Endothelial cell of umbilical vein (primary cell): Measurements from ENCODE around the gene ULK4. TPM values are rescaled to one million over a fixed set of nuclear protein-coding genes. Genes with fewer than 3 reads are reported as not detected.
"Not testable (repeated sequence)": the region's sequence is repeated elsewhere in the genome, so short reads cannot be mapped to it uniquely, and the experiment has no call there.

ENCODE experiments used
- BruUV-seq: library from RNA; stranded (reverse); fragments of 400-500 nt; replicated peaks from 2 replicates; lab custom pipeline; 2021; lab: Mats Ljungman, UMichigan
- CTCF ChIA-PET: fragments of 300-600, 350-600 bp; sonication (Branson Sonifier 250); formaldehyde crosslinking; loops from one replicate; lab custom pipeline; 2021; ENCODE audit warnings: antibody characterized with exemption, inconsistent platforms; lab: Charles Lee
- POLR2A ChIA-PET: fragments of 300-600, 350-600 bp; sonication (Branson Sonifier 250); formaldehyde crosslinking; loops from one replicate; lab custom pipeline; 2021; ENCODE audit warnings: antibody characterized with exemption, inconsistent platforms; lab: Charles Lee
- DNase-seq: peaks from one replicate; pipeline ENCODE4 v3.0.0-alpha.2; 2011; ENCODE audit warnings: low read depth, low spot score
- FAIRE-seq: peaks from 2 replicates; lab custom pipeline; 2011; peaks lifted over from hg19 to GRCh38; lab: Jason Lieb, UNC
- H2AFZ ChIP-seq: 2 replicates; pipeline ENCODE4 v1.6.0; 2012; ENCODE audit warnings: low read depth, low read length, control low read depth, inconsistent platforms
- H3K27ac ChIP-seq: 2 replicates; pipeline ENCODE4 v1.5.1; 2011; ENCODE audit warnings: low read depth, mild to moderate bottlenecking, control low read depth, low read length, moderate library complexity; ENCODE audit not compliant: insufficient read depth
- H3K27me3 ChIP-seq, 2 experiments: 2 replicates each; pipeline versions ENCODE4 v1.6.0 to v1.6.1; 2011; ENCODE audit warnings: low read length in 2 of 2, mixed read lengths in 1 of 2; ENCODE audit not compliant: control insufficient read depth in 2 of 2, insufficient read depth in 2 of 2
- H3K36me3 ChIP-seq, 2 experiments: 2 replicates in 1 of 2; 3 replicates in 1 of 2; pipeline ENCODE4 v1.5.1; 2011; ENCODE audit warnings: low read length in 2 of 2, mild to moderate bottlenecking in 1 of 2, moderate library complexity in 1 of 2; ENCODE audit not compliant: control insufficient read depth in 2 of 2, insufficient read depth in 2 of 2; ENCODE audit errors: extremely low read depth in 1 of 2
- H3K4me1 ChIP-seq: 3 replicates; pipeline ENCODE4 v1.5.1; 2011; ENCODE audit warnings: mild to moderate bottlenecking, low read length; ENCODE audit not compliant: control insufficient read depth, insufficient read depth; ENCODE audit errors: extremely low read depth
- H3K4me2 ChIP-seq: 2 replicates; pipeline ENCODE4 v1.6.1; 2011; ENCODE audit warnings: low read length, control low read depth, mixed read lengths; ENCODE audit not compliant: insufficient read depth
- H3K4me3 ChIP-seq, 3 experiments: fragments of 200-600 bp in 1 of 3; sonication (generic), shearing (Covaris generic) in 1 of 3; replicated peaks in 1 of 3; 2 replicates each; pipeline ENCODE4 v1.5.1; 2011 to 2016; ENCODE audit warnings: control low read depth in 3 of 3, low read length in 3 of 3, mild to moderate bottlenecking in 2 of 3, inconsistent platforms in 1 of 3, low read depth in 1 of 3, moderate library complexity in 1 of 3; ENCODE audit not compliant: insufficient read depth in 1 of 3
- H3K79me2 ChIP-seq: 2 replicates; pipeline ENCODE4 v1.6.0; 2012; ENCODE audit warnings: low read length, inconsistent platforms; ENCODE audit not compliant: control insufficient read depth, insufficient read depth
- H3K9ac ChIP-seq: replicated peaks from 2 replicates; pipeline ENCODE3; 2011; ENCODE audit warnings: low read length, control low read depth; ENCODE audit not compliant: insufficient read depth; ENCODE audit errors: extremely low read depth
- H3K9me1 ChIP-seq: replicated peaks from 3 replicates; pipeline ENCODE4 v1.6.0; 2011; ENCODE audit warnings: mild to moderate bottlenecking, low read length; ENCODE audit not compliant: control insufficient read depth, insufficient read depth; ENCODE audit errors: extremely low read depth
- H3K9me3 ChIP-seq: replicated peaks from 2 replicates; pipeline ENCODE4 v1.5.1; 2012; ENCODE audit warnings: low read length, inconsistent platforms; ENCODE audit not compliant: control insufficient read depth, insufficient read depth
- H4K20me1 ChIP-seq: replicated peaks from 2 replicates; pipeline ENCODE3; 2011; ENCODE audit warnings: mild to moderate bottlenecking, low read length; ENCODE audit not compliant: control insufficient read depth, insufficient read depth; ENCODE audit errors: extremely low read depth
- CTCF ChIP-seq, 2 donors: IDR thresholded peaks; 1 replicate in 1 of 2; 2 replicates in 1 of 2; pipeline ENCODE4 v1.5.1; 2011; ENCODE audit warnings: low read length in 2 of 2, mild to moderate bottlenecking in 2 of 2, moderate library complexity in 2 of 2, control low read depth in 1 of 2, inconsistent platforms in 1 of 2, low read depth in 1 of 2; ENCODE audit not compliant: insufficient read depth in 1 of 2; ENCODE audit errors: extremely low read depth in 1 of 2
- EZH2 ChIP-seq: IDR thresholded peaks from 2 replicates; pipeline ENCODE4 v1.6.1; 2012; ENCODE audit warnings: borderline replicate concordance, low read depth, mild to moderate bottlenecking, moderate library complexity, low read length, inconsistent platforms; ENCODE audit not compliant: severe bottlenecking
- FOS ChIP-seq: IDR thresholded peaks from 2 replicates; pipeline ENCODE4 v1.6.1; 2011; ENCODE audit warnings: mild to moderate bottlenecking, low read length, moderate library complexity, borderline replicate concordance; ENCODE audit not compliant: insufficient read depth
- GATA2 ChIP-seq: IDR thresholded peaks from 2 replicates; pipeline ENCODE4 v1.7.0; 2011; ENCODE audit warnings: low read depth, mild to moderate bottlenecking, moderate library complexity, mixed read lengths, low read length; ENCODE audit not compliant: insufficient read length, insufficient read depth
- JUN ChIP-seq: IDR thresholded peaks from 2 replicates; pipeline ENCODE4 v1.6.1; 2011; ENCODE audit warnings: borderline replicate concordance, low read depth; ENCODE audit not compliant: insufficient read length, insufficient read depth
- MAX ChIP-seq: IDR thresholded peaks from 2 replicates; pipeline ENCODE4 v1.6.1; 2011; ENCODE audit not compliant: insufficient read depth, insufficient read length
- MYC ChIP-seq: IDR thresholded peaks from one replicate; pipeline ENCODE4 v1.6.1; 2011; ENCODE audit warnings: mild to moderate bottlenecking, low read depth, low read length
- POLR2A ChIP-seq: IDR thresholded peaks from 2 replicates; pipeline ENCODE4 v1.6.1; 2012; ENCODE audit warnings: low read depth, mild to moderate bottlenecking, control low read depth, low read length
- POLR2AphosphoS5 ChIP-seq: IDR thresholded peaks from 2 replicates; pipeline ENCODE4 v1.6.1; 2012; ENCODE audit warnings: low read depth, mild to moderate bottlenecking, control low read depth, low read length, moderate library complexity; ENCODE audit not compliant: insufficient read depth
- dilution Hi-C: fragments of 300-500 bp; cut with MboI; formaldehyde crosslinking; loops from one replicate; pipeline ENCODE4 v1.15.0; 2019; ENCODE audit warnings: low sequenced_read_pairs; ENCODE audit not compliant: extremely low pct_ligation_motif_present
- intact Hi-C: fragments of 100-400 bp; cut with micrococcal nuclease; formaldehyde crosslinking; loops from one replicate; pipeline ENCODE4 v1.10.0; 2022
- polyA plus RNA-seq, 4 experiments: library from polyadenylated mRNA; depleted of rRNA in 3 of 4; stranded (reverse) in 3 of 4; unstranded in 1 of 4; fragments of >200 nt; gene quantifications; 2 replicates each; pipeline versions ENCODE4 v1.2.1 to v1.2.3, GENCODE V29; 2011 to 2012; ENCODE audit warnings: missing spikeins in 1 of 4
- total RNA-seq: library from RNA; stranded (reverse); gene quantifications from 2 replicates; pipeline ENCODE4 v1.2.3, GENCODE V29; 2021

The ULK4 gene
- total and polyA plus RNA-seq, 2 donors (not counting 3 experiments of a cell fraction or from before 2014, with no cell fraction given) = 3.3 to 16.0 TPM

GRCh38 chr3:41985018-41985417, 23.1 kb upstream of the ULK4 start:
- H3K4me1 ChIP-seq = no peaks in the 10 kb centered on the region
- no peak overlapping the region for H2AFZ ChIP-seq
- H3K36me3 ChIP-seq = no peaks in the 10 kb centered on the region
- H3K9ac ChIP-seq = no peak overlapping the region
- dilution Hi-C loops (no loop called here), intact Hi-C loops (no loop called here)
- no peaks in the 10 kb centered on the region for H3K9me3 ChIP-seq
- H3K4me2 ChIP-seq = no peak overlapping the region
- H3K9me1 ChIP-seq = no peaks in the 10 kb centered on the region
- no peak for DNase-seq
- no peak overlapping the region for H3K27ac ChIP-seq
- FAIRE-seq = no peak
- TF ChIP-seq CTCF (IDR thresholded peaks at IDR 0.05; ENCODE audit: extremely low read depth in 1 of 2, insufficient read depth in 1 of 2, low read depth in 1 of 2, low read length in 2 of 2) (no peak), GATA2 (no peak), POLR2AphosphoS5 (no peak), MAX (no peak), POLR2A (no peak), JUN (no peak), EZH2 (no peak), FOS (no peak), MYC (no peak)
- H3K27me3 ChIP-seq = no peaks in the 10 kb centered on the region
- no TSS peak for BruUV-seq
- H3K79me2 ChIP-seq = no peaks in the 10 kb centered on the region
- ChIA-PET POLR2A (no interaction called here), CTCF (no interaction called here)
- H3K4me3 ChIP-seq = no peak overlapping the region
- no peaks in the 10 kb centered on the region for H4K20me1 ChIP-seq

- H3K4me1 ChIP-seq, H3K27me3 ChIP-seq, H3K27ac ChIP-seq, H3K4me3 ChIP-seq, H3K9me3 ChIP-seq, H3K36me3 ChIP-seq, CTCF ChIA-PET, H3K9ac ChIP-seq, H4K20me1 ChIP-seq, DNase-seq, H3K4me2 ChIP-seq, H3K79me2 ChIP-seq, dilution Hi-C loops, H3K9me1 ChIP-seq, POLR2A ChIA-PET, intact Hi-C loops, BruUV-seq, H2AFZ ChIP-seq, FAIRE-seq: not testable (repeated sequence)
Measured at GRCh38 chr3:41983091-41983490, 21.2 kb upstream of the ULK4 start.

- H3K79me2 ChIP-seq, H3K4me1 ChIP-seq, H3K27ac ChIP-seq, H2AFZ ChIP-seq, intact Hi-C loops, H3K4me2 ChIP-seq, FAIRE-seq, CTCF ChIA-PET, DNase-seq, BruUV-seq, H3K9me3 ChIP-seq, H3K36me3 ChIP-seq, H3K9ac ChIP-seq, H3K27me3 ChIP-seq, H3K4me3 ChIP-seq, dilution Hi-C loops, POLR2A ChIA-PET, H3K9me1 ChIP-seq, H4K20me1 ChIP-seq: not testable (repeated sequence)
Measured at GRCh38 chr3:41977401-41977800, 15.5 kb upstream of the ULK4 start.
